PC-9 (cell line): ENCODE results near the gene VPS13D. TPM values are rescaled to one million over a fixed set of nuclear protein-coding genes. Genes with fewer than 3 reads are reported as not detected.

Source experiments
- BruUV-seq: library from RNA; stranded (reverse); fragments of 400-500 nt; replicated peaks from 2 replicates; lab custom pipeline; 2021; lab: Mats Ljungman, UMichigan
- CTCF ChIA-PET: fragments of 300-600 bp; sonication (Branson Sonifier 250); formaldehyde crosslinking; loops from one replicate; lab custom pipeline; 2022; ENCODE audit warnings: antibody characterized with exemption; lab: Charles Lee
- POLR2A ChIA-PET: fragments of 300-600 bp; sonication (Branson Sonifier 250); formaldehyde crosslinking; loops from one replicate; lab custom pipeline; 2022; ENCODE audit warnings: antibody characterized with exemption; ENCODE audit not compliant: unreplicated experiment; lab: Charles Lee
- DNase-seq, 2 experiments: peaks; one replicate each; pipeline versions ENCODE4 v3.0.0 to v3.0.0-alpha.2; 2015 to 2022; ENCODE audit warnings: mixed read lengths in 1 of 2
- H2AFZ ChIP-seq: fragments of 200-600 bp; sonication (generic); 2 replicates; pipeline ENCODE4 v1.8.1; 2017; ENCODE audit warnings: antibody characterized with exemption
- H3F3A ChIP-seq: fragments of 200-600 bp; sonication (generic); 2 replicates; pipeline ENCODE4 v1.8.1; 2017; ENCODE audit warnings: antibody characterized with exemption, mild to moderate bottlenecking, low read depth; ENCODE audit not compliant: insufficient read depth
- H3K27ac ChIP-seq: fragments of 200-600 bp; sonication (generic); 2 replicates; pipeline ENCODE4 v1.6.1; 2016; ENCODE audit warnings: mixed run types
- H3K27me3 ChIP-seq: fragments of 200-600 bp; sonication (generic); 2 replicates; pipeline ENCODE4 v1.6.1; 2016; ENCODE audit warnings: low read depth, mixed run types; ENCODE audit not compliant: insufficient read depth
- H3K36me3 ChIP-seq: fragments of 200-600 bp; sonication (generic); 2 replicates; pipeline ENCODE4 v1.6.1; 2016; ENCODE audit warnings: low read depth, mixed run types
- H3K4me1 ChIP-seq: fragments of 200-600 bp; sonication (generic); replicated peaks from 2 replicates; pipeline ENCODE4 v1.6.1; 2016; ENCODE audit warnings: mixed run types; ENCODE audit not compliant: insufficient read depth
- H3K4me2 ChIP-seq: fragments of 200-600 bp; sonication (generic); 2 replicates; pipeline ENCODE4 v1.6.1; 2017; ENCODE audit warnings: mixed run types
- H3K4me3 ChIP-seq: fragments of 200-600 bp; sonication (generic); 2 replicates; pipeline ENCODE4 v1.6.1; 2016; ENCODE audit warnings: mixed run types
- H3K79me2 ChIP-seq: fragments of 200-600 bp; sonication (generic); 2 replicates; pipeline ENCODE4 v1.6.1; 2017; ENCODE audit warnings: low read depth, mixed run types
- H3K9me2 ChIP-seq: fragments of 200-600 bp; sonication (generic); 2 replicates; pipeline ENCODE4 v1.8.1; 2017; ENCODE audit warnings: mild to moderate bottlenecking; ENCODE audit not compliant: insufficient read depth
- H3K9me3 ChIP-seq: fragments of 200-600 bp; sonication (generic); 2 replicates; pipeline ENCODE4 v1.8.1; 2016; ENCODE audit warnings: low read depth; ENCODE audit not compliant: insufficient read depth
- H4K20me1 ChIP-seq: fragments of 200-600 bp; sonication (generic); 2 replicates; pipeline ENCODE4 v1.8.1; 2017; ENCODE audit not compliant: insufficient read depth
- CTCF ChIP-seq: fragments of 200-600 bp; sonication (generic); conservative IDR thresholded peaks from 2 replicates; pipeline ENCODE4 v1.6.1; 2017; ENCODE audit warnings: mixed run types, antibody characterized with exemption, mild to moderate bottlenecking, moderate library complexity
- EZH2 ChIP-seq: fragments of 200-600 bp; sonication (generic); IDR thresholded peaks from 2 replicates; pipeline ENCODE4 v1.8.0; 2017; ENCODE audit warnings: antibody characterized with exemption, low read depth
- intact Hi-C: fragments of 100-400 bp; cut with micrococcal nuclease; formaldehyde crosslinking; loops from one replicate; pipeline ENCODE4 v1.10.0; 2022; ENCODE audit not compliant: unreplicated experiment
- total RNA-seq: library from RNA; stranded (reverse); gene quantifications from 2 replicates; pipeline ENCODE4 v1.2.3, GENCODE V29; 2021

The VPS13D gene
- total RNA-seq, 1 experiment from 2014 or later = 36.2 TPM

GRCh38 chr1:12524266-12524665, 294.4 kb downstream of the VPS13D start:
- H3K4me1 ChIP-seq = peaks cover 36% of the 10 kb centered on the region
- H3K4me2 ChIP-seq = no peak overlapping the region
- H3K9me3 ChIP-seq = no peaks in the 10 kb centered on the region
- ChIA-PET POLR2A (no interaction called here), CTCF (interaction anchor here (0.7 kb wide), 1 partner anchor 8 kb away, joined by 5 read pairs; no protein-coding TSS in a partner anchor)
- no TSS peak for BruUV-seq
- H3F3A ChIP-seq = peaks cover 16% of the 10 kb centered on the region; the same call in 1 of the 2 replicates
- intact Hi-C loops = no loop called here
- H3K27ac ChIP-seq = no peak overlapping the region
- H3K9me2 ChIP-seq = no peaks in the 10 kb centered on the region
- TF ChIP-seq CTCF (no peak), EZH2 (no peak)
- no peaks in the 10 kb centered on the region for H4K20me1 ChIP-seq
- no peaks in the 10 kb centered on the region for H3K36me3 ChIP-seq
- H3K79me2 ChIP-seq = no peaks in the 10 kb centered on the region
- no peak overlapping the region for H3K4me3 ChIP-seq
- H2AFZ ChIP-seq = no peak overlapping the region
- no peak for DNase-seq
- H3K27me3 ChIP-seq = no peaks in the 10 kb centered on the region

GRCh38 chr1:12525311-12526181, 295.7 kb downstream of the VPS13D start:
- ChIA-PET POLR2A (no interaction called here), CTCF (no interaction called here)
- intact Hi-C loops = no loop called here
- Histone ChIP-seq H3K79me2 (no peaks in the 10 kb centered on the region), H3K9me3 (no peaks in the 10 kb centered on the region), H4K20me1 (no peaks in the 10 kb centered on the region), H2AFZ (peak overlapping the region; percentile 44; the same call in 1 of the 2 replicates), H3K9me2 (no peaks in the 10 kb centered on the region), H3K4me3 (no peak overlapping the region; the same call in 1 of the 2 replicates), H3F3A (peaks cover 23% of the 10 kb centered on the region; the same call in 1 of the 2 replicates), H3K4me1 (peaks cover 49% of the 10 kb centered on the region), H3K27me3 (no peaks in the 10 kb centered on the region), H3K4me2 (peak overlapping the region; percentile 73), H3K36me3 (no peaks in the 10 kb centered on the region), H3K27ac (peak overlapping the region; percentile 65)
- no TSS peak for BruUV-seq
- TF ChIP-seq CTCF (no peak), EZH2 (no peak)
- DNase-seq = peak in 1 of 2 experiments; percentile 53

DNA sequence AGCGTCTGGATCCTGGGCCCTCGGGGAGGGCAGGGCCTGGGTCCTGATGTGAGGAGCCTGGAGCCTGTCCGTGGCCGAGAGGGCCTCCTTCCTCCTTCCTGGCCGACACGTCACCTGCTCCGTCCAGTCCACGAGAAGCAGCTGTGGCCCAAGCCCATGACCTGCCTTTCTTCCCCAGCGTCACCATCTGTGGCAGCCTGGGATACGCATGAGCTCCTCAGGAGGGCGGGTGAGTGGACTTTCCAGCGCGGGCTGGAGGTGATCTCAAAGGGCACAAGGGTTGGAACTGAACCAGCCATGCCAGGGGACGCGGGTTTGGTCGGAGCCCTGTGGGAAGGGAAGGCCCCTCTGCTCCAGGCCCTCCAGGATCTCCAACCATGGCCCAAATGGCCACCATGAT, 297.7 kb downstream of the VPS13D start:
- H2AFZ ChIP-seq = no peak overlapping the region
- H3K4me3 ChIP-seq = no peak overlapping the region
- no peak for DNase-seq
- ChIA-PET CTCF (no interaction called here), POLR2A (no interaction called here)
- peaks cover 24% of the 10 kb centered on the region; the same call in 1 of the 2 replicates for H3F3A ChIP-seq
- H3K27me3 ChIP-seq = no peaks in the 10 kb centered on the region
- H3K4me1 ChIP-seq = peaks cover 49% of the 10 kb centered on the region
- TF ChIP-seq CTCF = no peak
- TF ChIP-seq EZH2 = no peak
- H3K9me3 ChIP-seq = no peaks in the 10 kb centered on the region
- peak overlapping the region; percentile 62; the same call in 1 of the 2 replicates for H3K27ac ChIP-seq
- no peaks in the 10 kb centered on the region for H3K79me2 ChIP-seq
- no peaks in the 10 kb centered on the region for H3K36me3 ChIP-seq
- H4K20me1 ChIP-seq = no peaks in the 10 kb centered on the region
- no TSS peak for BruUV-seq
- H3K9me2 ChIP-seq = no peaks in the 10 kb centered on the region
- intact Hi-C loops = no loop called here
- H3K4me2 ChIP-seq = peak overlapping the region; percentile 62; the same call in 1 of the 2 replicates
